IMR-90 (cell line): ENCODE results near the gene MOB3B. TPM values are rescaled to one million over a fixed set of nuclear protein-coding genes. Genes with fewer than 3 reads are reported as not detected.

Experiments
- ATAC-seq: fragments of 200-7000 bp; cut with Tn5 transposase; 2 replicates; pipeline ENCODE4 v1.9.1; 2020; ENCODE audit warnings: low read depth, mild to moderate bottlenecking, moderate library complexity
- BruUV-seq: library from RNA; stranded (reverse); fragments of 400-500 nt; replicated peaks from 2 replicates; lab custom pipeline; 2021; lab: Mats Ljungman, UMichigan
- CTCF ChIA-PET: fragments of 300-600 bp; formaldehyde crosslinking; extraction: SDS; loops from one replicate; lab custom pipeline; 2021; ENCODE audit warnings: antibody characterized with exemption; lab: Yijun Ruan, JAX
- POLR2A ChIA-PET: fragments of 300-600 bp; sonication (Branson Sonifier 250); formaldehyde crosslinking; loops from one replicate; lab custom pipeline; 2022; ENCODE audit warnings: antibody characterized with exemption; ENCODE audit not compliant: unreplicated experiment; lab: Charles Lee
- DNase-seq: peaks from one replicate; pipeline ENCODE4 v3.0.0; 2013
- H2AFZ ChIP-seq: replicated peaks from 2 replicates; pipeline ENCODE3; 2013; ENCODE audit warnings: low read length, mild to moderate bottlenecking; ENCODE audit not compliant: poor library complexity
- H2AK5ac ChIP-seq: 2 replicates; pipeline ENCODE4 v1.6.1; 2013; ENCODE audit warnings: low read depth, low read length, inconsistent platforms
- H2AK9ac ChIP-seq: replicated peaks from 2 replicates; pipeline ENCODE3; 2013; ENCODE audit warnings: mild to moderate bottlenecking, low read depth, low read length, moderate library complexity; ENCODE audit not compliant: poor library complexity
- H2BK120ac ChIP-seq: 2 replicates; pipeline ENCODE4 v1.6.1; 2013; ENCODE audit warnings: low read depth, low read length, inconsistent platforms
- H2BK15ac ChIP-seq: 3 replicates; pipeline ENCODE4 v1.6.1; 2013; ENCODE audit warnings: low read depth, low read length, inconsistent platforms
- H2BK20ac ChIP-seq: 2 replicates; pipeline ENCODE4 v1.6.1; 2013; ENCODE audit warnings: low read depth, mild to moderate bottlenecking, inconsistent platforms, low read length, moderate library complexity
- H2BK5ac ChIP-seq: 2 replicates; pipeline ENCODE4 v1.6.1; 2013; ENCODE audit warnings: mild to moderate bottlenecking, low read depth, low read length, inconsistent platforms; ENCODE audit not compliant: poor library complexity, severe bottlenecking
- H3K14ac ChIP-seq: replicated peaks from 2 replicates; pipeline ENCODE4 v1.6.1; 2013; ENCODE audit warnings: low read depth, low read length, inconsistent platforms
- H3K18ac ChIP-seq: 2 replicates; pipeline ENCODE4 v1.6.1; 2013; ENCODE audit warnings: low read depth, low read length, control low read depth
- H3K23ac ChIP-seq: 2 replicates; pipeline ENCODE4 v1.6.1; 2013; ENCODE audit warnings: low read depth, low read length, inconsistent platforms
- H3K27ac ChIP-seq: 2 replicates; pipeline ENCODE4 v1.5.1; 2013; ENCODE audit warnings: mild to moderate bottlenecking, control low read depth, low read length; ENCODE audit not compliant: insufficient read depth
- H3K27me3 ChIP-seq: 2 replicates; pipeline ENCODE4 v1.6.1; 2013; ENCODE audit warnings: low read length; ENCODE audit not compliant: control insufficient read depth, insufficient read depth
- H3K36me3 ChIP-seq: 2 replicates; pipeline ENCODE4 v1.6.1; 2013; ENCODE audit warnings: low read length, mixed read lengths; ENCODE audit not compliant: control insufficient read depth, insufficient read depth
- H3K4ac ChIP-seq: 2 replicates; pipeline ENCODE4 v1.6.1; 2013; ENCODE audit warnings: low read depth, low read length, inconsistent platforms
- H3K4me1 ChIP-seq: 2 replicates; pipeline ENCODE4 v1.6.1; 2013; ENCODE audit warnings: low read length, mixed read lengths; ENCODE audit not compliant: control insufficient read depth, insufficient read depth
- H3K4me2 ChIP-seq: 2 replicates; pipeline ENCODE4 v1.6.1; 2013; ENCODE audit warnings: low read depth, mild to moderate bottlenecking, control low read depth, low read length, moderate library complexity
- H3K4me3 ChIP-seq: 2 replicates; pipeline ENCODE4 v1.5.1; 2013; ENCODE audit warnings: low read depth, mild to moderate bottlenecking, control low read depth, low read length, moderate library complexity; ENCODE audit not compliant: insufficient read depth
- H3K56ac ChIP-seq: 2 replicates; pipeline ENCODE4 v1.6.1; 2013; ENCODE audit warnings: low read length, inconsistent platforms; ENCODE audit not compliant: insufficient read depth; ENCODE audit errors: extremely low read depth
- H3K79me1 ChIP-seq, 2 experiments: 2 replicates each; pipeline ENCODE4 v1.6.1; 2013; ENCODE audit warnings: low read length in 2 of 2, inconsistent platforms in 1 of 2, low read depth in 1 of 2
- H3K9ac ChIP-seq: 2 replicates; pipeline ENCODE4 v1.6.1; 2013; ENCODE audit warnings: low read depth, low read length, control low read depth
- H3K9me1 ChIP-seq: 2 replicates; pipeline ENCODE4 v1.6.1; 2013; ENCODE audit warnings: low read length, inconsistent platforms; ENCODE audit not compliant: insufficient read depth
- H3K9me3 ChIP-seq: 2 replicates; pipeline ENCODE4 v1.6.1; 2013; ENCODE audit warnings: low read length; ENCODE audit not compliant: control insufficient read depth, insufficient read depth
- H4K20me1 ChIP-seq: 2 replicates; pipeline ENCODE4 v1.6.1; 2013; ENCODE audit warnings: low read length, inconsistent platforms; ENCODE audit not compliant: insufficient read depth
- H4K5ac ChIP-seq: 2 replicates; pipeline ENCODE4 v1.6.1; 2013; ENCODE audit warnings: mild to moderate bottlenecking, low read depth, low read length, control low read depth
- H4K8ac ChIP-seq, 2 experiments: 2 replicates each; pipeline ENCODE4 v1.6.1; 2013; ENCODE audit warnings: low read depth in 2 of 2, low read length in 2 of 2, control low read depth in 1 of 2, inconsistent platforms in 1 of 2
- H4K91ac ChIP-seq: 2 replicates; pipeline ENCODE4 v1.6.1; 2013; ENCODE audit warnings: low read depth, low read length, inconsistent platforms; ENCODE audit not compliant: insufficient read depth
- BHLHE40 ChIP-seq: fragments of 150-350 bp; IDR thresholded peaks from 2 replicates; pipeline ENCODE4 v1.6.1; 2016; ENCODE audit warnings: mild to moderate bottlenecking, low read depth, low read length
- CEBPB ChIP-seq: IDR thresholded peaks from 2 replicates; pipeline ENCODE4 v1.6.1; 2012; ENCODE audit warnings: low read depth, low read length, improper control_type of control experiment
- CHD1 ChIP-seq: IDR thresholded peaks from 2 replicates; pipeline ENCODE4 v1.6.1; 2012; ENCODE audit warnings: low read depth, low read length, improper control_type of control experiment
- MAZ ChIP-seq: IDR thresholded peaks from 2 replicates; pipeline ENCODE4 v1.6.1; 2012; ENCODE audit warnings: low read depth, mild to moderate bottlenecking, low read length, improper control_type of control experiment, moderate library complexity, borderline replicate concordance
- POLR2A ChIP-seq: IDR thresholded peaks from 2 replicates; pipeline ENCODE4 v1.6.1; 2012; ENCODE audit warnings: mild to moderate bottlenecking, low read depth, low read length
- RCOR1 ChIP-seq: IDR thresholded peaks from 2 replicates; pipeline ENCODE4 v1.6.1; 2012; ENCODE audit warnings: mild to moderate bottlenecking, low read length, improper control_type of control experiment; ENCODE audit not compliant: insufficient replicate concordance
- SMC3 ChIP-seq: fragments of 150-350 bp; IDR thresholded peaks from 2 replicates; pipeline ENCODE4 v1.6.1; 2016; ENCODE audit warnings: low read depth, mild to moderate bottlenecking, antibody characterized with exemption, low read length, moderate library complexity
- WGBS, 2 experiments: methylation state at CpG; one replicate each; pipeline versions ENCODE4 v1.1.5 to v1.1.7; 2013; ENCODE audit warnings: missing lambda C conversion rate in 2 of 2; ENCODE audit not compliant: insufficient read length in 1 of 2; ENCODE audit errors: extremely low coverage in 2 of 2; 5-methylcytosine and 5-hydroxymethylcytosine counted together
- dilution Hi-C: fragments of 300-500 bp; cut with HindIII; formaldehyde crosslinking; loops from one replicate; pipeline ENCODE4 v1.14.3; 2018; ENCODE audit warnings: low sequenced_read_pairs; ENCODE audit not compliant: unreplicated experiment
- in situ Hi-C: fragments of 300-500 bp; cut with MboI; formaldehyde crosslinking; loops from 3 replicates; pipeline ENCODE4 v1.14.3; 2019; ENCODE audit warnings: low sequenced_read_pairs, inconsistent platforms, mixed read lengths
- intact Hi-C: fragments of 100-400 bp; cut with micrococcal nuclease; formaldehyde crosslinking; loops from 2 replicates; pipeline ENCODE4 v1.10.0; 2022
- polyA plus RNA-seq, 3 experiments: library from polyadenylated mRNA; depleted of rRNA; stranded (reverse); fragments of >200 nt; gene quantifications; 2 replicates each; pipeline ENCODE4 v1.2.3, GENCODE V29; 2012; ENCODE audit warnings: low replicate concordance in 1 of 3
- total RNA-seq: library from RNA; depleted of rRNA; stranded (reverse); fragments of >200 nt; gene quantifications from 2 replicates; pipeline ENCODE4 v1.2.3, GENCODE V29; 2012
- TF ChIP-seq, protein P1 (sequence below): conservative IDR thresholded peaks from 2 replicates; pipeline ENCODE4 v1.5.1; 2012; ENCODE audit warnings: mild to moderate bottlenecking, low read depth, low read length, improper control_type of control experiment

The MOB3B gene
- total and polyA plus RNA-seq, 2 of the 4 experiments (the other 2 are of a cell fraction): under 0.01 to 0.02 TPM

DNA sequence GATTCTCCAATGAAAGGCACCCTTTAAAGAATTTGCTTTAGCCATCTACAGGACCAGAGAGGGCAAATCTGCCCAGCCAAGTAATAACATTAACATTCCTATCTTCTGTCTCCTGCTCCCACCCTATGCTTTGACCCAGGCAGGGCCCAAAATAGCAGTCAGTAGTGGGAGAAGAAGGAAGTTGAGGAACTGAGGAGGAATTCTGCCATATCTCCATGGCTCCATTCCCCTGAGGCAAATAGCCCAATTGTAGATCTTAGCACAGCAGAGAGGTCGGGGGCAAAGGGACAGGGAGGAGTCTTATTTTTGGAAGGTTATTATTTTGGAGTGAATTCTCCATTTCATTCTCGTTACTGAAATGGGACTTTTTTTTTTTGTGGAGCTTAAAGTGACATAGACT lies 116.7 kb downstream of the MOB3B start:
- CTCF ChIA-PET: no interaction called here
- H2BK15ac ChIP-seq: no peak overlapping the region
- H3K4ac ChIP-seq: no peak overlapping the region
- no peak overlapping the region for H3K18ac ChIP-seq
- BruUV-seq: no TSS peak
- H4K91ac ChIP-seq: no peak overlapping the region
- POLR2A ChIA-PET: no interaction called here
- no peak overlapping the region; the same call in 1 of the 2 replicates for H3K4me2 ChIP-seq
- H2BK5ac ChIP-seq: no peak overlapping the region
- H2BK120ac ChIP-seq: no peak overlapping the region
- DNase-seq: no peak
- no peaks in the 10 kb centered on the region for H3K9me3 ChIP-seq
- no peaks in the 10 kb centered on the region for H3K9me1 ChIP-seq
- H3K4me1 ChIP-seq: no peaks in the 10 kb centered on the region
- H3K79me1 ChIP-seq: no peaks in the 10 kb centered on the region
- in situ Hi-C loops (no loop called here), dilution Hi-C loops (no loop called here), intact Hi-C loops (loop anchor here (2.0 kb wide), 1 partner anchor 20 kb away; no protein-coding TSS in a partner anchor)
- H3K9ac ChIP-seq: no peak overlapping the region
- no peak overlapping the region for H2BK20ac ChIP-seq
- no peak overlapping the region for H3K4me3 ChIP-seq
- no peak overlapping the region for H4K5ac ChIP-seq
- no peaks in the 10 kb centered on the region; the same call in 1 of the 2 replicates for H3K27me3 ChIP-seq
- no peak for TF ChIP-seq RCOR1
- TF ChIP-seq BHLHE40: no peak
- TF ChIP-seq, protein P1, sequence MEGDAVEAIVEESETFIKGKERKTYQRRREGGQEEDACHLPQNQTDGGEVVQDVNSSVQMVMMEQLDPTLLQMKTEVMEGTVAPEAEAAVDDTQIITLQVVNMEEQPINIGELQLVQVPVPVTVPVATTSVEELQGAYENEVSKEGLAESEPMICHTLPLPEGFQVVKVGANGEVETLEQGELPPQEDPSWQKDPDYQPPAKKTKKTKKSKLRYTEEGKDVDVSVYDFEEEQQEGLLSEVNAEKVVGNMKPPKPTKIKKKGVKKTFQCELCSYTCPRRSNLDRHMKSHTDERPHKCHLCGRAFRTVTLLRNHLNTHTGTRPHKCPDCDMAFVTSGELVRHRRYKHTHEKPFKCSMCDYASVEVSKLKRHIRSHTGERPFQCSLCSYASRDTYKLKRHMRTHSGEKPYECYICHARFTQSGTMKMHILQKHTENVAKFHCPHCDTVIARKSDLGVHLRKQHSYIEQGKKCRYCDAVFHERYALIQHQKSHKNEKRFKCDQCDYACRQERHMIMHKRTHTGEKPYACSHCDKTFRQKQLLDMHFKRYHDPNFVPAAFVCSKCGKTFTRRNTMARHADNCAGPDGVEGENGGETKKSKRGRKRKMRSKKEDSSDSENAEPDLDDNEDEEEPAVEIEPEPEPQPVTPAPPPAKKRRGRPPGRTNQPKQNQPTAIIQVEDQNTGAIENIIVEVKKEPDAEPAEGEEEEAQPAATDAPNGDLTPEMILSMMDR: no peak
- no peak for TF ChIP-seq MAZ
- no peak for TF ChIP-seq POLR2A
- TF ChIP-seq CEBPB: no peak
- TF ChIP-seq SMC3: no peak
- no peak for TF ChIP-seq CHD1
- no peak overlapping the region for H3K23ac ChIP-seq
- H2AFZ ChIP-seq: no peak overlapping the region
- no peak overlapping the region for H3K56ac ChIP-seq
- no peak overlapping the region for H4K8ac ChIP-seq
- H3K36me3 ChIP-seq: no peaks in the 10 kb centered on the region
- no peak overlapping the region for H2AK5ac ChIP-seq
- H3K14ac ChIP-seq: no peak overlapping the region
- no peak overlapping the region for H3K27ac ChIP-seq
- no peaks in the 10 kb centered on the region for H4K20me1 ChIP-seq
- H2AK9ac ChIP-seq: no peak overlapping the region
- no CpG with 5 or more reads among the region's 2 CpGs for WGBS, 2 experiments
- ATAC-seq: no peak
